GM12873 (cell line): ENCODE data around the gene NPLOC4.

ENCODE experiments used
- TF ChIP-seq, protein P1 (sequence below): IDR thresholded peaks from 2 replicates; pipeline ENCODE4 v1.5.1; 2012; ENCODE audit warnings: low read depth, mild to moderate bottlenecking, moderate library complexity, low read length, control low read depth; ENCODE audit not compliant: insufficient read depth; ENCODE audit errors: missing control alignments

Gene NPLOC4

DNA sequence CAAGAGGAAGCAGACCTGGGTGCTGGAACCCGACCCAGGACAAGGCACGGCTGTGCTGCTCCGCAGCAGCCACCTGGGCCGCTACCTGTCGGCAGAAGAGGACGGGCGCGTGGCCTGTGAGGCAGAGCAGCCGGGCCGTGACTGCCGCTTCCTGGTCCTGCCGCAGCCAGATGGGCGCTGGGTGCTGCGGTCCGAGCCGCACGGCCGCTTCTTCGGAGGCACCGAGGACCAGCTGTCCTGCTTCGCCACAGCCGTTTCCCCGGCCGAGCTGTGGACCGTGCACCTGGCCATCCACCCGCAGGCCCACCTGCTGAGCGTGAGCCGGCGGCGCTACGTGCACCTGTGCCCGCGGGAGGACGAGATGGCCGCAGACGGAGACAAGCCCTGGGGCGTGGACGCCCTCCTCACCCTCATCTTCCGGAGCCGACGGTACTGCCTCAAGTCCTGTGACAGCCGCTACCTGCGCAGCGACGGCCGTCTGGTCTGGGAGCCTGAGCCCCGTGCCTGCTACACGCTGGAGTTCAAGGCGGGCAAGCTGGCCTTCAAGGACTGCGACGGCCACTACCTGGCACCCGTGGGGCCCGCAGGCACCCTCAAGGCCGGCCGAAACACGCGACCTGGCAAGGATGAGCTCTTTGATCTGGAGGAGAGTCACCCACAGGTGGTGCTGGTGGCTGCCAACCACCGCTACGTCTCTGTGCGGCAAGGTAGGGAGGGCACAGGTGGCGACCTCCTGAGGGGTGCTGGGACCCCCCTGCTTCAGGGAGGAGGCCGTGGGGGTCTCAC is 108.1 kb downstream of the NPLOC4 start:
- TF ChIP-seq, protein P1, sequence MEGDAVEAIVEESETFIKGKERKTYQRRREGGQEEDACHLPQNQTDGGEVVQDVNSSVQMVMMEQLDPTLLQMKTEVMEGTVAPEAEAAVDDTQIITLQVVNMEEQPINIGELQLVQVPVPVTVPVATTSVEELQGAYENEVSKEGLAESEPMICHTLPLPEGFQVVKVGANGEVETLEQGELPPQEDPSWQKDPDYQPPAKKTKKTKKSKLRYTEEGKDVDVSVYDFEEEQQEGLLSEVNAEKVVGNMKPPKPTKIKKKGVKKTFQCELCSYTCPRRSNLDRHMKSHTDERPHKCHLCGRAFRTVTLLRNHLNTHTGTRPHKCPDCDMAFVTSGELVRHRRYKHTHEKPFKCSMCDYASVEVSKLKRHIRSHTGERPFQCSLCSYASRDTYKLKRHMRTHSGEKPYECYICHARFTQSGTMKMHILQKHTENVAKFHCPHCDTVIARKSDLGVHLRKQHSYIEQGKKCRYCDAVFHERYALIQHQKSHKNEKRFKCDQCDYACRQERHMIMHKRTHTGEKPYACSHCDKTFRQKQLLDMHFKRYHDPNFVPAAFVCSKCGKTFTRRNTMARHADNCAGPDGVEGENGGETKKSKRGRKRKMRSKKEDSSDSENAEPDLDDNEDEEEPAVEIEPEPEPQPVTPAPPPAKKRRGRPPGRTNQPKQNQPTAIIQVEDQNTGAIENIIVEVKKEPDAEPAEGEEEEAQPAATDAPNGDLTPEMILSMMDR, result no peak

DNA sequence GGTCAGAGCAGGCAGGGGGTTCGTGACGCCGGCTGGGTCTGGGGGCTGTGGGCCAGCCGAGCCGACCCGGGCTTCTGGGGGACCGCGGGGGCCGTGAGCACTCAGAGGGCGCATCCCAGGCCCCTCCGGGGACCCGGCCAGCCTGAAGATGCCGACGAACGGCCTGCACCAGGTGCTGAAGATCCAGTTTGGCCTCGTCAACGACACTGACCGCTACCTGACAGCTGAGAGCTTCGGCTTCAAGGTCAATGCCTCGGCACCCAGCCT is 108.6 kb downstream of the NPLOC4 start:
- TF ChIP-seq, protein P1, result no peak

DNA sequence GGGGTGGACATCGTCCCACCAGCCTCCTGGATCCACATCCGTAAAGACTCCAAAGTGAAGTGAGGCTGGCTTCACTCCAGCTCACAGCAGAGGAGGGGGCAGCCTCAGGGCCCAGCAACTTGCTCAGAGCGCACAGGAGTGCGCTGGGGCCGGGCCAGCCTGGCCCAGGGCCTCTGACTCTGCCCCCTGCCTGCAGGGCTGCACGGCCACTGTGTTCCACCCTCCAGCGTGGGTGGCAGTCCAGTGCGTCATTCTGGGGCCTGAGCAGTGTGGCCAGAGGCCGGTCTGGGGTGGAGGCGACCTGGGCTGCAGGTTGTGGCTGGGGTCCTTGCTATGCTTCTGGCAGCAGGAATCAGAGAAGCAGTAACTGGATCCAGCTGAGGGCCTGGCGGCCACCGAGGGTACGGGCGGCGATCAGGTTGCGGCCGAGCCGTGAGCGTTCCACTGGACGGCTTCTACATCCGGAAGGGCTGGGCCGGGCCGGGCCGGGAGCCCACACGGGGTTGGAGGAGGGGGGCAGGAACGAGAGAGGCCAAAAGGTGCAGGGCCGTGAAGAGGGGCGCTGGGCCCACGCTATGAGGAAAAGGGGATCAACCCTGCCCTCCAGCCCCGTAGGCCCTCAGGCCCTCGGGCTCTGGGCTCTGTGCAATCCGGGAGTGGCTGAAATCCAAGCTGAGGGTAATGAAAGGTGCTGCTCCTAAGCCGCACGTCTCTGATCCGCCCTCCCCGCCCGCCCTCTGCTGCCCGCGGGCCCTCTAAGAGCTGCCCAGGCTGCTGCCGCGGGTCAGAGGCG is 109.1 kb downstream of the NPLOC4 start, which contains the start of gene FSCN2:
Gene FSCN2 (plus strand): TSS at position 787 of the 793 bp plus-strand sequence. CDS start 155 bp downstream, outside the sequence.
- TF ChIP-seq, protein P1, result no peak

DNA sequence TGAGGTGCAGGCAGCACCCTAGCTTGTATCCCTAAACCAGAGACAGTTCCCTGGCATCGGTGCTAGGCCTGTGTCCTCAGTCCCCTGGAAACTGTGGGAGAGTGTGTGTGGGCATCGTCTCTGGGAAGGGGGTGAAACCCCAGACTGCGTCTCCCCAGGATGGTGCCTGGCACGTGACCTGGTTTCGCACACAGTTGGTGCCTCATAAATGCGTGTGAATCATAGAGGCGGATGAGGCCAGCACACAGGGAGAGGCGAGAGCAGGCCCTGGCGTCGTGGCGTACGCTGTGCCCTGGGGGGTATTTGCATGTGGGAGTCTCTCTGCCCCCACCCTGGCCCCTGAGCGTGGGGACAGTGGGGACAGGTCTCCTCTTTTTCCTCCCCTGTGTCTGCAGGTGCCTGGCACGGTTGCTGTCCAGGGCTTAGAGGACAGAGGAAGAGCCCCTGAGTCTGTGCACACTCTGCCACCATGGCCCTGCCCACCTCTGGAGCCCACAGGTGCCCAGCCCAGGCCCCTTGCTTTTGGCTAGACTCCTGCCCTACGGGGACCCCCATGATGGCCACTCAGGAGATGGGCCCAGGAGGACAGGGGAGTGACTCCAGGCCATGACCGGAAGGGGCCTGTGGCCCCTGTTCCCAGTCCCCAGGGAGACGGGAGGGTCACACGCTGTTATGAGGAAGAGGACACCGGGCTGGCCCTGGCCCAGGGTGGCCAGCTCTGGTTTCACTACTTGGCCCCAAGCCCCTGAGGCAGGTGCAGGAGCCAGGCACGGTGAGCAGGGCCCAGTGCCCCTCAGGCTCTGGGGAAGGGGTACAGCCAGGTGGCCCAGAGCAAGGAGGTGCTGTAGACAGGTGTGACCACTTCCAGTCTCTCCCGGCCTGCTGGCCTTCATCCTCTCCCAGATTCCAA is 110.0 kb downstream of the NPLOC4 start:
- TF ChIP-seq, protein P1, result no peak

DNA sequence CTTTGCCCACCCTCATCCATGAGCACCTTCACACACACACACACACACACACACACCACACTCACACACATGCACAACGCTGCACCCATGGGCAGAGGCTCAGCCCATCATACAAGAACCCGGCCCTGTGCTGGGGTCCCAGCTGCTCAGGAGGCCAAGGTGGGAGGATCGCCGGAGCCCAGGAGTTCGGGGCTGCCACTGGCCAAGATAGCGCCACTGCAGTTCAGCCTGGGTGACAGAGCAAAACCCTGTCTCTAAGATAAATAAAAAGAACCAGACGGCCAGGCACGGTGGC is 112.1 kb downstream of the NPLOC4 start:
- TF ChIP-seq, protein P1, result no peak

DNA sequence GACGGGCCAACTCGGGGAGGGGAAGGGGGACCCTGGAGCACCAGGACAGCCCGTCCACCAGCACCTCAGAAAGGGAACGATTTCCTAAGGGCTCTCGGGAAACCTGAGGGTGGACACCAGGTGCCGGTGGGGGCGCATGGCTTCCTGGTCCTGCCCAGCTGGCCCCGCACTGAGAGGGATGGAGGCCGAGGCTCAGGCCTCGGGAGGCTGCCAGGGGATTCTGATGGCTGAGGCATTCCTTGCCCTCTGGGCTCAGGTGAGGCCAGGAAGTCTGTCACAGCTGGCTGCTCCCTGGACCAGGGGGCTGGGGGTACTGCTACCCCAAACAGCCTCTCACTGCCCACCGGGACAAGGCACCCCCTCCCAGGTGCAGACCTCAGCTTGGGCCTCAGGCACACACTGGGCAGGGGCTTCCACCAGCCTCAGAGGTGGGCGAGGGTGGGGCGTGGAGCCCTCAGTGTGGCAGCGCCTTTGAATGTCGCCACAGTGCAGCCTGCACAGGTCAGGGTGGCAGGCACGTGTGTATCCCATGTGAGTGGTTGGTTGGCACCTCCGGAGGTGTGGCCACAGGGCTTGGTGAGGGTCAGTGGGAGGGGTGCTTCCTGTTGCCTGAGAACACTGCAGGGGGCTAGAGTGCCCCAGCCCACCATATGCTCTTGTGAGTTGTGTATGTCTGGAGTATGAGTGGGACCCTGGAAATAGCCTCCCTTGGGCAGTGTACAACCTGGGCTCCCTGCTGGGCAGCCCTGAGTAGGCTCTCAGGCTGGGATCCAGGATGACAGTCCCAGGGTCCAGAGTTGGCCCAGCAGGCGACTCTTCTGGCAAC is 112.7 kb downstream of the NPLOC4 start:
- TF ChIP-seq, protein P1, result no peak
